Spinal cord (tissue), 10 donors: ENCODE data around the gene PAFAH1B2. TPM values are rescaled to one million over a fixed set of nuclear protein-coding genes. Genes with fewer than 3 reads are reported as not detected.

Experiments used
- DNase-seq, 6 donors: peaks; one replicate each; pipeline versions ENCODE4 v3.0.0 to v3.0.0-alpha.2; 2013 to 2015; ENCODE audit warnings: low spot score in 6 of 6, low read depth in 4 of 6
- H3K27ac ChIP-seq: one replicate; pipeline ENCODE4 v1.5.1; 2013; ENCODE audit warnings: low read depth, low read length, control low read depth
- H3K27me3 ChIP-seq: one replicate; pipeline ENCODE4 v1.6.1; 2013; ENCODE audit warnings: low read length; ENCODE audit not compliant: control insufficient read depth, insufficient read depth
- H3K36me3 ChIP-seq: one replicate; pipeline ENCODE4 v1.6.1; 2013; ENCODE audit warnings: low read length; ENCODE audit not compliant: control insufficient read depth, insufficient read depth
- H3K4me1 ChIP-seq: one replicate; pipeline ENCODE4 v1.6.1; 2013; ENCODE audit warnings: low read length; ENCODE audit not compliant: control insufficient read depth, insufficient read depth
- H3K4me3 ChIP-seq: one replicate; pipeline ENCODE4 v1.5.1; 2013; ENCODE audit warnings: low read depth, low read length, control low read depth
- H3K9me3 ChIP-seq: one replicate; pipeline ENCODE4 v1.6.1; 2013; ENCODE audit warnings: low read length; ENCODE audit not compliant: control insufficient read depth, insufficient read depth
- WGBS: methylation state at CpG from one replicate; pipeline ENCODE4 v1.1.5; 2013; ENCODE audit warnings: missing lambda C conversion rate; ENCODE audit not compliant: insufficient coverage; 5-methylcytosine and 5-hydroxymethylcytosine counted together
- polyA plus RNA-seq, 2 donors: library from polyadenylated mRNA; unstranded; fragments of 120-200 nt; gene quantifications; one replicate each; pipeline ENCODE4 v1.2.1, GENCODE V29; 2013; ENCODE audit not compliant: insufficient read length in 2 of 2
- total RNA-seq, 2 donors: library from RNA; depleted of rRNA in 1 of 2; stranded (reverse); fragments of 120-200 nt in 1 of 2; fragments of >200 nt in 1 of 2; gene quantifications; one replicate each; pipeline versions ENCODE4 v1.2.3 to v1.2.4, GENCODE V29; 2013 to 2014
- donor health status: healthy.

PAFAH1B2 gene
- total and polyA plus RNA-seq, 4 donors, result 77.3 to 196 (median 108) TPM

DNA sequence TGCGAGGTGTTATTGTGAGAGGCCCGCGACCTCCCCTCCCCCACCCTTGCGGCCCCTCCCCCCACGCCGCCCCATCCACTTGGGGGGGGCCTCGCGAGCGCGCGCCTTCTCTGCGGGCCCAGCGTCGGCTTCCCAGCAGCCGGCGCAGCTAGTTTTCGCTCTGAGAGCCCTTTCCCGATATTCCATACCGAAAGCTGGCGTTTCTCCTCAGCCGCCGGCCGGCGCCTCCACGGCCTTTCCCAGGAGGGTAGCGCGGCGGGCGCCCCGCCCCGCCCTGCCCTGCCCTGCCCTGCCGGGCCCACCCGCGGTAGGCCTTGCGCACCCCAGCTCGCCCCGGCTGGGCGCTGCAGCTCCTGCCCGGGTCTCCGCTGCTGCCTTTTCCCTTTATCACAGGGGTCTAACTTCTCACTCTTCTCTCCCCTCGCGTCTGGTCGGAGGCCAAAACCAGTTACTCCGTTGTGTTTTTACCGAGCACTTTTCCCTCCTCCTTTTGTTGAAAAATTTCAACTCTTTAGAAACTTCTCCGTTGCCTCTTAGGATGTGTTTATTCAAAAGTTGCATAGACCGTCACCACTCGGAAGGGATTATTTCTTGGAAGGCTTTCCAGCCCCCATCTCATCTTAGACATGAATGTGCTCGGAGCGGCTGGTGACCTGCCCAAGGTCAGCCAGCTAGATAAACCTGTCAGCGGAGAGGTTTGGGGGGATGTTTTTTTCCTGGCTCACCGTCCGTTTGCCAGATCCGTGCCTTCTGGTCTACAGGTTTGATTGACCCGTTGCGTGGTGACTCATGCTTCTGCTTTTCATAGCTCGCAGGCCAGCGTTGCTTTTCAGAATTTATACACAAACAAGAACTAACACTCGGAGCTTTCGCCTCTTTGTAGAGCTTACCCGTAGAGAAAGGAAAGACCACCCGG is 648 bp downstream of the PAFAH1B2 start:
- peak overlapping the region; percentile 95 for H3K4me3 ChIP-seq
- no peaks in the 10 kb centered on the region for H3K9me3 ChIP-seq
- H3K36me3 ChIP-seq, result peaks cover 19% of the 10 kb centered on the region
- DNase-seq, result peak in 2 of 6 donors; percentile 11 to 28
- H3K27me3 ChIP-seq, result no peaks in the 10 kb centered on the region
- WGBS, result under 1% methylated on average over 47 of the region's 62 CpGs
- H3K27ac ChIP-seq, result peak overlapping the region; percentile 91
- peaks cover 21% of the 10 kb centered on the region for H3K4me1 ChIP-seq

DNA sequence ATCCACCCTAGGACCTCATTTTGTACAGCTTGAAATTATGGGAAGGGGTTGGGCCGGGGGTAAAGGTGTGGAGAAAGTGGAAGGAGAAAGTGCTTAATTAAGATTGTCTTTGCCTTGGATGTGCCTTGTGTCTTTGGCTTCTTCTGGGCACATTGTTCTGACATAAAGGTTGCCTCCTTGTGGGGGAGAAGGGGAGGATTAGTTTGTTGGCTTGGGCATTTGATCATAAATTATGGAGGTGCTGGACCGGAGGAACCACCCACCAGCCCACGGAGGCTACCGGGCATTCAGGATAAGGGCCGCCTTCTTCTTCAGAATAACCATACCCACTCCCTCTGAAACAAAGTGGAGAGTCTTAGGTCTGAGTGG is 1.3 kb downstream of the PAFAH1B2 start:
- H3K9me3 ChIP-seq, result no peaks in the 10 kb centered on the region
- H3K27me3 ChIP-seq, result no peaks in the 10 kb centered on the region
- peak overlapping the region; percentile 95 for H3K4me3 ChIP-seq
- peak in 2 of 6 donors; percentile 21 to 34 for DNase-seq
- peak overlapping the region; percentile 91 for H3K27ac ChIP-seq
- peaks cover 23% of the 10 kb centered on the region for H3K36me3 ChIP-seq
- WGBS, result 0% methylated on average over 1 of the region's 5 CpGs
- peaks cover 21% of the 10 kb centered on the region for H3K4me1 ChIP-seq

DNA sequence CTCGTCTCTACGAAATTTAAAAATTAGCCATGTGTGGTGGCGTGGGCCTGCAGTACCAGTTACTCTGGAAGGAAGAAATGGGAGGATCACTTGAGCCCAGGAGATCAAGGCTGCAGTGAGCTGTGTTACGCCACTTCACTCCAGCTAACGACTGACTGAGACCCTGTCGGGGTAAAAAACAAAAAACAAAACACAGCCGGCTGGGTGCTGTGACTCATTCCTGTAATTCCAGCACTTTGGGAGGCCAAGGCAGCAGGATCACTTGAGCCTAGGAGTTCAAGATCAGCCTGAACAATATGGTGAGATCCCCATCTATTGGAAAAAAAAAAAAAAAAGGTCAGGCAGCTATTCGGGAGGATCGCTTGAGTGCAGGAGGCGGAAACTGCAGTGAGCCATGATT is 2.4 kb downstream of the PAFAH1B2 start:
- Histone ChIP-seq H3K4me3 (no peak overlapping the region), H3K4me1 (peaks cover 21% of the 10 kb centered on the region), H3K36me3 (peaks cover 23% of the 10 kb centered on the region), H3K9me3 (no peaks in the 10 kb centered on the region), H3K27me3 (no peaks in the 10 kb centered on the region), H3K27ac (no peak overlapping the region)
- WGBS, result 74% methylated on average over 7 of the region's 10 CpGs
- DNase-seq, result no peak

DNA sequence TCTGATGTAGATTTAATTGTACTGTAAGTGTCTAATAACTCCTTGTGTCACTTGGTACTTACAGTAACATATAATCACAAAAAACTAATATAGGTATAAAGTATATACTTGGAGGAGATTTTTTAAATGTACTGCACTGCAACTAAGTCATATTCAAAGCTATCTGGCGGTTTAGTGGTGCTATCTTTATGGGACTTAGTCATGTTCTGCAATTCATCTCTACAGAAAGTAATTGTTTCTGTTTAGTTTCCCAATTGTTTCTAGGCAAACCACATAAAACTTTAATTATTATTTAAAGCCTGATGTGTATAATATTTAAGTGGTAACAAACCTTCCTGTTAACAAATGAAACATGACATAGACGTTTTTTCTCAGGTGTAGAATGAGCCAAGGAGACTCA is 8.0 kb downstream of the PAFAH1B2 start:
- Histone ChIP-seq H3K36me3 (peaks cover 30% of the 10 kb centered on the region), H3K9me3 (no peaks in the 10 kb centered on the region), H3K4me3 (no peak overlapping the region), H3K4me1 (peaks cover 2% of the 10 kb centered on the region), H3K27ac (no peak overlapping the region), H3K27me3 (no peaks in the 10 kb centered on the region)
- WGBS, result 100% methylated on average over 1 of the region's 2 CpGs
- no peak for DNase-seq

DNA sequence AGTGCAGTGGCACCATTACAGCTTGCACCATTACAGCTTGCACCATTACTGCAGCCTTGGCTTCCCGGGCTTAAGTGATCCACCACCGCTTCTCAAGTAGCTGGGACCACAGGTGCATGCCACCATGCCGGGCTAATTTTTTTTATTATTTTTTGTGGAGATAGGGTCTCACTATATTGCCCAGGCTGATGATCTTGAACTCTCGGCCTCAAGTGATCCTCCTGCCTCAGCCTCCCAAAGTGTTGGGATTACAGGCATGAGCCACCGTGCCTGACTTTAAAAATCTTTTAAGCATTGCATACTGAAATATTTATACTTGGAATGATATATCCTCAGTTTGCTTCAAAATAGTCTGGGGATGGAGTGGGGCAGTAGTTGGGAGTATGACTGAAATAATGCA is 10.4 kb downstream of the PAFAH1B2 start:
- no peak overlapping the region for H3K4me3 ChIP-seq
- no peaks in the 10 kb centered on the region for H3K9me3 ChIP-seq
- H3K36me3 ChIP-seq, result peaks cover 20% of the 10 kb centered on the region
- DNase-seq, result no peak
- no peaks in the 10 kb centered on the region for H3K4me1 ChIP-seq
- H3K27ac ChIP-seq, result no peak overlapping the region
- WGBS, result 100% methylated on average over 2 of the region's 5 CpGs
- no peaks in the 10 kb centered on the region for H3K27me3 ChIP-seq

- DNase-seq, result no peak
- H3K27ac ChIP-seq, result no peak overlapping the region
- no CpG with 5 or more reads among the region's 2 CpGs for WGBS
- H3K4me1 ChIP-seq, result no peaks in the 10 kb centered on the region
- peaks cover 27% of the 10 kb centered on the region for H3K36me3 ChIP-seq
- no peaks in the 10 kb centered on the region for H3K27me3 ChIP-seq
- no peak overlapping the region for H3K4me3 ChIP-seq
- H3K9me3 ChIP-seq, result no peaks in the 10 kb centered on the region
Observed at GRCh38 chr11:117157507-117157906, 13.4 kb downstream of the PAFAH1B2 start.

DNA sequence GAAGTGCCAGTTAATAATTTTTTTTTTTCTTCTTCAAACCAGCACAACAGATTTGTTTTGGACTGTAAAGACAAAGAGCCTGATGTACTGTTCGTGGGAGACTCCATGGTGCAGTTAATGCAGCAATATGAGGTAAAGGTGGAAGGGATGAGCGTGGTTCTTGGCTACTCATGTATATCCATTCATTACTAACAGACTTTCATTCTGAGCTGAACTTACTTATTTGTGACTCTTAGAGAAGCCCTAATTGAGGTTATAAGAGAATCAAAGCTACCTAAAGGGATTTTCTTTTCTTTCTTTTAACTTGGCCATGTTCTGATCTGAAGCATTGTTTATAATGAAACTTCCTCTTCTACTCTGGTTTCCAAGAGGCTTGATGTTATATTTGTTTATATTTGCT is 15.8 kb downstream of the PAFAH1B2 start:
- Histone ChIP-seq H3K36me3 (peaks cover 41% of the 10 kb centered on the region), H3K27me3 (no peaks in the 10 kb centered on the region), H3K4me1 (no peaks in the 10 kb centered on the region), H3K27ac (no peak overlapping the region), H3K4me3 (no peak overlapping the region), H3K9me3 (no peaks in the 10 kb centered on the region)
- no peak for DNase-seq
- no CpG with 5 or more reads among the region's 2 CpGs for WGBS

- no CpG with 5 or more reads among the region's 2 CpGs for WGBS
- Histone ChIP-seq H3K27ac (no peak overlapping the region), H3K36me3 (peaks cover 45% of the 10 kb centered on the region), H3K4me1 (no peaks in the 10 kb centered on the region), H3K27me3 (no peaks in the 10 kb centered on the region), H3K4me3 (no peak overlapping the region), H3K9me3 (no peaks in the 10 kb centered on the region)
- no peak for DNase-seq
Observed at GRCh38 chr11:117160826-117161225, 16.7 kb downstream of the PAFAH1B2 start.

- H3K9me3 ChIP-seq, result no peaks in the 10 kb centered on the region
- WGBS, result 75% methylated on average over 1 of the region's 1 CpG
- no peak for DNase-seq
- H3K27me3 ChIP-seq, result no peaks in the 10 kb centered on the region
- H3K4me1 ChIP-seq, result no peaks in the 10 kb centered on the region
- H3K36me3 ChIP-seq, result peaks cover 49% of the 10 kb centered on the region
- no peak overlapping the region for H3K27ac ChIP-seq
- no peak overlapping the region for H3K4me3 ChIP-seq
Observed at GRCh38 chr11:117166491-117166890, 22.4 kb downstream of the PAFAH1B2 start.

DNA sequence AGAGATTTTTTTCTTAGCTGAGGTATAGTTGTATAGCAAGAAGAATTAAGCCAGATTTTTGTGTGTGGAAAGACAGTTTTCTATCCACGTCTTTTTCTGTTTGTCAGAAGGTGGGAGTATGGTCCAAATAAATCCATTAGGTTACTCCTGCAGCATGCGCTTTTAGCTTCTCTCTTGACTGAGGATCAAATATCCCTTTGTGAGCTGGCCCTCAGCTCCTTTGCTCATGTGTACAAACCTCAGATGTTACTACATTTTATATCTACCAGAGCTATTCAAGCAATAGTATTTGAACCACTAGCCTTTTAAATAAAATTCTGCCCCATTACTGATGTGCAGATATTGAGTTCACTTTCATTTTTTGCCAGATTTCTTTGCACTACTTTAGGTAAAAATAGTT is 25.6 kb downstream of the PAFAH1B2 start:
- H3K27me3 ChIP-seq, result no peaks in the 10 kb centered on the region
- peaks cover 22% of the 10 kb centered on the region for H3K36me3 ChIP-seq
- H3K27ac ChIP-seq, result no peak overlapping the region
- WGBS, result 100% methylated on average over 1 of the region's 2 CpGs
- H3K9me3 ChIP-seq, result no peaks in the 10 kb centered on the region
- H3K4me3 ChIP-seq, result no peak overlapping the region
- no peak for DNase-seq
- H3K4me1 ChIP-seq, result peaks cover 7% of the 10 kb centered on the region
